ENCODE measurements around the gene CLTA. TPM values are rescaled to one million over a fixed set of nuclear protein-coding genes. Genes with fewer than 3 reads are reported as not detected.

Gene CLTA
- total and polyA plus RNA-seq, 2 experiments from 2014 or later: 218 to 240 TPM

DNA sequence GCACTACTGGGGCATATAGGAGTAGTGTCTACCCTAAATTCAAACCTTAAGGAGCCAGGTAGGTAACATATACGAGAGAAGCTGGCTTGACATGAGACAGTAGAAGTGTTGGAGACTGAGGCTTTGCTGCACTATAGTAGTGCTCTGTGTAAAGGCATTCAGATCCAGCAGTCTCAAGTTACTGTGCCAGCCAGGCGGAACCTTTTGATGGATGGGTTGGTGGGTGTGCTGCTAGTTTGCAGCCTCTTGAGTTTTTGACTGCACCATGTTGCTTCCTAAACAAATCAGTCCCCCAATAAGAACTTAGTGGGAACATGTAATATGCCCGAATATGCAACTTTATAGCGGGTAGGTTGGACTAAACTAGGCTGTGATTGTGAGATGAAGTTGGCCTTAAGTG is 1.5 kb downstream of the CLTA start:
- H3K4me2 ChIP-seq (ENCODE audit: unreplicated experiment): peak overlapping the region; percentile 81
- peaks cover 21% of the 10 kb centered on the region for H4K20me1 ChIP-seq (ENCODE audit: insufficient read depth)
- peak; percentile 29 for DNase-seq

DNA sequence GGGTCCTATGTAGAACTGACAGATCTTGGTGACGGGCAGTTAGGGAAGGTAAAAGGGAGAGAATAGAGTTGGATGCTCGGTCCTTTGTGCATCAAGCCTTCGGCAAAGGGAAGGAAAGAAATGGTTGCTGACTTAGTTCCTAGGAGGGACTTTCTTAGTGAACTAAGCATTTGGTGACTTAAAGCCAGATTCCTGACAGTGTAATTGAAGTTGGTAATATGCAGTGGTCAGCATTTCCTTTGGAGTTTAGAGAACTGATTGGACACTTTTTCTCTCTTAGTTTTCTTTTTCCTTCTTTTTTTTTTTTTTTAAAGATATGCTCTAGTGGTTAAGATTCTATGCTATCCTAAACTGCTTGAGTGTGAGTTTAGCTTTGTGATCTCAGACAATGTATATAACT is 2.3 kb downstream of the CLTA start:
- peaks cover 17% of the 10 kb centered on the region for H3F3A ChIP-seq (ENCODE audit: insufficient read depth)
- H3K4me3 ChIP-seq: peak overlapping the region; percentile 93
- peak; percentile 43 for DNase-seq
- WGBS, 2 experiments (ENCODE audit: low coverage in 1 of 2, low lambda C conversion rate in 2 of 2, missing lambda C conversion rate in 2 of 2): 51% methylated on average over 3 of the region's 3 CpGs
- no peak overlapping the region for H2AFZ ChIP-seq
- peak overlapping the region; percentile 81 for H3K4me2 ChIP-seq (ENCODE audit: unreplicated experiment)
- no peak overlapping the region for H3K27ac ChIP-seq
- no peaks in the 10 kb centered on the region for H3K9me2 ChIP-seq (ENCODE audit: insufficient read depth)
- no peaks in the 10 kb centered on the region for H3K9me3 ChIP-seq (ENCODE audit: low read depth)
- in situ Hi-C loops (cut with MboI): no loop called here
- TF ChIP-seq EZH2phosphoT487 (IDR thresholded peaks at IDR 0.05; ENCODE audit: insufficient read depth, low read depth): no peak
- no peak for TF ChIP-seq EZH2 (IDR thresholded peaks at IDR 0.05; ENCODE audit: insufficient read depth, poor library complexity, severe bottlenecking)
- H3K27me3 ChIP-seq (replicated peaks; ENCODE audit: insufficient read depth): no peaks in the 10 kb centered on the region
- H3K9ac ChIP-seq: peak overlapping the region; percentile 90
- H3K4me1 ChIP-seq (ENCODE audit: insufficient read depth): peaks cover 42% of the 10 kb centered on the region
- H3K36me3 ChIP-seq (ENCODE audit: low read depth): peaks cover 5% of the 10 kb centered on the region; the same call in 1 of the 2 replicates
- peaks cover 26% of the 10 kb centered on the region for H4K20me1 ChIP-seq (ENCODE audit: insufficient read depth)
- peaks cover 73% of the 10 kb centered on the region for H3K79me2 ChIP-seq (ENCODE audit: insufficient read depth)

More for the DNA sequence above, 1.5 kb downstream of the CLTA start:
- TF ChIP-seq EZH2phosphoT487 (IDR thresholded peaks at IDR 0.05; ENCODE audit: insufficient read depth, low read depth): no peak
- no peak for TF ChIP-seq EZH2 (IDR thresholded peaks at IDR 0.05; ENCODE audit: insufficient read depth, poor library complexity, severe bottlenecking)
- 28 to 33% methylated on average over 4 of the region's 4 CpGs for WGBS, 2 experiments (ENCODE audit: low coverage in 1 of 2, low lambda C conversion rate in 2 of 2, missing lambda C conversion rate in 2 of 2)
- H3K9me3 ChIP-seq (ENCODE audit: low read depth): no peaks in the 10 kb centered on the region
- H3K4me1 ChIP-seq (ENCODE audit: insufficient read depth): peaks cover 48% of the 10 kb centered on the region
- in situ Hi-C loops (cut with MboI): no loop called here
- H3K36me3 ChIP-seq (ENCODE audit: low read depth): no peaks in the 10 kb centered on the region
- H3K9ac ChIP-seq: peak overlapping the region; percentile 90
- H3K79me2 ChIP-seq (ENCODE audit: insufficient read depth): peaks cover 65% of the 10 kb centered on the region
- H3K27me3 ChIP-seq (replicated peaks; ENCODE audit: insufficient read depth): no peaks in the 10 kb centered on the region
- no peak overlapping the region for H2AFZ ChIP-seq
- H3K9me2 ChIP-seq (ENCODE audit: insufficient read depth): no peaks in the 10 kb centered on the region
- H3K27ac ChIP-seq: no peak overlapping the region
- H3F3A ChIP-seq (ENCODE audit: insufficient read depth): peaks cover 26% of the 10 kb centered on the region
- H3K4me3 ChIP-seq: peak overlapping the region; percentile 93

DNA sequence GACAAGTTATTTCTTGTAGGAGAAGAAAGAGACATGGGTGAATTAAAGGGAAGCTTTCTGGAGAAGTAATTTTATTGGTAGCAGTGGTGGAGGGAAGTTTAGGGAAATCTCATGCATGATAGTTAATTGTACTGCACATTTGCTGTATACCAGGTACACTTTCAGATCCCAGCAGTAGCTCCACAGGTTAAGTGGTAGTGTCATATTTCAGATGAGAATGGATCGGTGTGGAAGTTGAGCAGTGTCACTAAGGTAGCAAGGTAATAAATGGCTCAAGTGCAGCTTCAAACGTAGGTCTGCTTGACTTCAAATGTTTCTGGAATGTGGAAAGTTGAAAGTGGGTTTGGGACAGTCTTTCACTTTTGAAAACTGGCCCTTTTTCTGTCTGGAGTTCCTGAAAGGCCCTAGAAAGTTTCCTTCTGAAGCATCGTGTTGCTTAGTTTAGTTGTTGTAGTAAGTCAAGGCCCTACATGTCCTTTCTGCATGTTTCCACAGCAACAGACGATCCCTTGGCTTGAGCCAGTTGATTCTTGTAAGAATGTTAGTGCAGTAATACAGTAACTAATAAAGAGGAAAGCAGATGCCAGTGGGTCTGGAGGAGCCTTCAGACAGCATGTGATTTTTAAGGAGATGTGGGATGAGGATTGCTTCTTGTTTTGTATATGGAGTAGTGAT is 3.7 kb downstream of the CLTA start:
- peak overlapping the region; percentile 29 for H3K9ac ChIP-seq
- peaks cover 26% of the 10 kb centered on the region for H4K20me1 ChIP-seq (ENCODE audit: insufficient read depth)
- H3K36me3 ChIP-seq (ENCODE audit: low read depth): peaks cover 10% of the 10 kb centered on the region
- peaks cover 40% of the 10 kb centered on the region for H3K4me1 ChIP-seq (ENCODE audit: insufficient read depth)
- TF ChIP-seq EZH2phosphoT487 (IDR thresholded peaks at IDR 0.05; ENCODE audit: insufficient read depth, low read depth) (no peak), EZH2 (IDR thresholded peaks at IDR 0.05; ENCODE audit: insufficient read depth, poor library complexity, severe bottlenecking) (no peak)
- DNase-seq: peak; percentile 44
- no peak overlapping the region for H2AFZ ChIP-seq
- H3K4me3 ChIP-seq: peak overlapping the region; percentile 5; the same call in 1 of the 2 replicates
- H3K27ac ChIP-seq: peak overlapping the region; percentile 8
- no peaks in the 10 kb centered on the region for H3K9me3 ChIP-seq (ENCODE audit: low read depth)
- H3K9me2 ChIP-seq (ENCODE audit: insufficient read depth): no peaks in the 10 kb centered on the region
- H3K79me2 ChIP-seq (ENCODE audit: insufficient read depth): peaks cover 87% of the 10 kb centered on the region
- WGBS, 2 experiments (ENCODE audit: low coverage in 1 of 2, low lambda C conversion rate in 2 of 2, missing lambda C conversion rate in 2 of 2): 10 to 12% methylated on average over 4 of the region's 4 CpGs
- peak overlapping the region; percentile 19 for H3K4me2 ChIP-seq (ENCODE audit: unreplicated experiment)
- in situ Hi-C loops (cut with MboI): no loop called here
- H3F3A ChIP-seq (ENCODE audit: insufficient read depth): 0 out of 2 replicates have a peak, but pooled peaks cover 6% of the 10 kb centered on the region
- no peaks in the 10 kb centered on the region for H3K27me3 ChIP-seq (replicated peaks; ENCODE audit: insufficient read depth)

DNA sequence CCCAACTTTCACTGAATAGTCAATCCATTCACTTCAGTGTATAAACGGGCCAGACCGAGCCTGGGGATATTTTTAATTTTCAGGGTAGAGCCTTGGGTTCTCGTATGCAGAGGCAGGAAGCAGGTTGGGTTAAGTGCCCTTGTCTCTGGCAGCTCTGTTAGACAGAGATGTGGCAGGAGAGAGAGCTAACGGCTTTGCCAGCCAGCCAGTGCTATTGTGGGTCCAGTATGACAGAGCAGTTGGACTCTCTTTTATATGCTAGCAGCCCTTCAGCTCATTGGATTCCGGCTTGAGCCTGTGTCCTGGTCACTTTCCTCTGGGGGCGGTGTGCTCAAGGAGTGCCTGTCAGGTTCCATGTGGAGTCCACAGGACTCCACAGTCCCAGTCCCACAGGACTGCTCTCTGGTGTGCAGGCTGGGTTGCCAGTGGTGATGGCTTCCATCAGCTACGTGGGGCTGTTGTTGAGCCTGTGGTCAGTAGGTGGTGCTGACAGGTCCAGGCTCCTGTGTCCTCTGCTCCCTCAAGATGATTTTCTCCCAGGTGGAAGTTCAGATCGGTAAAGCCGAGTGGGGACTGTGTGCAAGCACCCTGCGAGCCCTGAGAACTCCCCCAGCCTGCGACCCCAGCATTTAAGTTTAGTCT is 14.3 kb downstream of the CLTA start:
- no peaks in the 10 kb centered on the region for H3K9me3 ChIP-seq (ENCODE audit: low read depth)
- in situ Hi-C loops (cut with MboI): no loop called here
- H3F3A ChIP-seq (ENCODE audit: insufficient read depth): peaks cover 88% of the 10 kb centered on the region
- H3K36me3 ChIP-seq (ENCODE audit: low read depth): peaks cover 58% of the 10 kb centered on the region
- no peak for TF ChIP-seq EZH2phosphoT487 (IDR thresholded peaks at IDR 0.05; ENCODE audit: insufficient read depth, low read depth)
- no peak for TF ChIP-seq EZH2 (IDR thresholded peaks at IDR 0.05; ENCODE audit: insufficient read depth, poor library complexity, severe bottlenecking)
- peaks cover 71% of the 10 kb centered on the region for H3K79me2 ChIP-seq (ENCODE audit: insufficient read depth)
- 98 to 99% methylated on average over 11 of the region's 11 CpGs for WGBS, 2 experiments (ENCODE audit: low coverage in 1 of 2, low lambda C conversion rate in 2 of 2, missing lambda C conversion rate in 2 of 2)
- peaks cover 8% of the 10 kb centered on the region; the same call in 1 of the 2 replicates for H4K20me1 ChIP-seq (ENCODE audit: insufficient read depth)
- H3K9me2 ChIP-seq (ENCODE audit: insufficient read depth): no peaks in the 10 kb centered on the region
- H3K4me3 ChIP-seq: no peak overlapping the region
- no peaks in the 10 kb centered on the region for H3K27me3 ChIP-seq (replicated peaks; ENCODE audit: insufficient read depth)
- H3K4me2 ChIP-seq (ENCODE audit: unreplicated experiment): no peak overlapping the region
- no peak overlapping the region for H3K9ac ChIP-seq
- peak; percentile 17 for DNase-seq
- H3K4me1 ChIP-seq (ENCODE audit: insufficient read depth): peaks cover 37% of the 10 kb centered on the region
- no peak overlapping the region for H3K27ac ChIP-seq
- no peak overlapping the region for H2AFZ ChIP-seq
